ENCODE measurements around the gene EPN2.

The EPN2 gene

GRCh38 chr17:19332371-19333131 is 95.4 kb downstream of the EPN2 start:
- no peak for DNase-seq

DNA sequence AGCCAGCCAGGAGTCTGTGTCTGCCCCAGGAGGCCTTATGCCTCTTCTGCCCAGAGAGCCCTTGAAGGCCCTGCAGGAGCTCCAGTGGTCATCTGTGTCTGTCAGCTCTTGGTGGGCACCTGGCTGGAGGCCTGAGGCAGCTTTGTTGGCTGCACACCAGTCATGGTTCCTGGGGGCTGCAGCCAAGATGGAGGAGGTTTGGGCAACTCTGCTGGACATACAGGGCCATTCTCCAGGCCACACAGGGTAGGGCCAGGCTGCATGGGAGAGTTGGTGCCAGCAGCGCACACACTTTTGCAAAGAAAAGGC is 95.9 kb downstream of the EPN2 start:
- no peak for DNase-seq

GRCh38 chr17:19333736-19334290 is 96.6 kb downstream of the EPN2 start:
- no peak for DNase-seq

- no peak for DNase-seq
Observed at GRCh38 chr17:19334331-19334730, 97.2 kb downstream of the EPN2 start.

GRCh38 chr17:19335951-19336631 is 98.9 kb downstream of the EPN2 start:
- no peak for DNase-seq

- no peak for DNase-seq
Observed at GRCh38 chr17:19336938-19337711, 100.0 kb downstream of the EPN2 start.

DNA sequence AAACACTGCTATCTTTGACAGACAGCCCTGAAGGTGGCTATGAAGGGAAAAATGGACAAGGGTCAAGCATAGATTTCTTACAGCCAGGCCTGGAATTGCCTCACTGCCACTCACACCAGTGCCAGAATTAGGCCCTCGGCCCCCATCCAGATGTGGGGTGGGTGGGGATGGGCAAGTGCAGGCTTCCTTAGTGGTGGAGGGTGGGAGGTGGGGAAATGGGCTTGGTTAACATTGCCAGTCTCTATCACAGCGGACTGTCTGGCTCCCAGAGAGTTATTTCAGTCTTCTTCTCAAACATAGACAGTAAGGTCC is 100.5 kb downstream of the EPN2 start:
- DNase-seq, result no peak

DNA sequence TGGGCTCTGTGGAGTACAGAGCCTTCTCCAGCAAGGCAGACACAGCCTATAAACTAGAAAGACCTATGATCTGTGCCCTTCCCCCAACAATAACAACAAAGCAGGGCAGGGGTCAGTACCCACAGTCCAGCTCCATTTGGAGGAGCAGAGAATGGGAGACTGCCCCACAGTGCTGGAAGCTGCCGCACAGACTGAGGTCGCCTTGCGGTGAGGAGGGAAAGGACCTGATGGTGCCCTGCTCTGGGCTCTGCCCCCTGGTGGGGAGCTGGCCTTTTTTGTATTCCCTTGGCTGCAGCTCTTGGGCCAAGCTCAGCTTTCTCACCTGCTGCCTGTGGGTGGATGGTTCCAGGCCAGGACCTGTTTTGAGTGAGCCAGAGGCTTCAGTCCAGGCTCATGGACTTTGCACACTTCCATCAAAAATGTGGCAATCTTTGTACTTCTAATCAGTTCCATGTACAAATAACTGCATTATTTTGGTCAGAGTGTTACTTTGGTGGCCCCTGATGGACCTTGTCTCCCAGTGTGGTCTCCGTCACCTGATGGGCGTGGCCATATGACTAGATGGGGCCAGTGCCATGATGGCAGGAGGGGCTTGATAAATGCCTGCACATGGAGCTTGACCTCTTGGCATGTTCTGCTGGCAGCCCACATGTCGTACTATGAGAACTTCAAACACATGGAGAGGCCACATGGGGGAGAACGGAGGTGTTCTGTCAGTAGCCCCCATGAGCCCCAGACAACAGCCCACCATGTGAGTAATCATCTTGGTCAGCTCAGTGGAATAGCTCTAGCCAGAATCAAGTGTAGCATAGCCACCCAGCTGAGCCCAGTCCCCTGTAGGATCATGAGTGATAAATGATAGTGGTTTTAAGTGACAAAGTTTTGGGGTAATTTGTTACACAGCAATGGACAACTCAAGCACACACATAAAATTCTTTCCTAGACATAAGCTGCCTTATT is 101.1 kb downstream of the EPN2 start:
- no peak for DNase-seq

DNA sequence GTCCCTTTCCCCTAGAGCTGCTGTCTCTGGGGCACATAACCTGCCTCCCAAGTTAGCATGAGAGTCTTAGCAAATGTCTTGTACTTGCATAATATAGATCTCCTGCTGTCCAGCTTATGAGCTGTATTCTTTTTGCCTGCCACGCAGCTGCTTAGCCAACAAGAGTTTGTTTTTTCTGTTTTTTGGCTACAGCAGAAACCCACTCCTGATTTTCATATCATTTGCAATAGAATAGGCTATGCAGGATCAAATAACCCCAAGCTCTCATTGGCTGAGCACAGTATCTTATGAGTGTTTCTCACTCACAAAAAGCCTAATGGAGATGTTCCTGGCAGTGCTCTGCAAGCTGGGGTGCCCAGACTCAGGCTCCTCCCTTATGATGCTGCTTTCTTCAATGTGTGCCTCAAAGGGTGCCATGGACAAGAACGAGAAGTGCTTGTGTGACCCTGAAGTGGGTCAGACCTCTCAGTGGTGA is 102.2 kb downstream of the EPN2 start:
- no peak for DNase-seq

DNA sequence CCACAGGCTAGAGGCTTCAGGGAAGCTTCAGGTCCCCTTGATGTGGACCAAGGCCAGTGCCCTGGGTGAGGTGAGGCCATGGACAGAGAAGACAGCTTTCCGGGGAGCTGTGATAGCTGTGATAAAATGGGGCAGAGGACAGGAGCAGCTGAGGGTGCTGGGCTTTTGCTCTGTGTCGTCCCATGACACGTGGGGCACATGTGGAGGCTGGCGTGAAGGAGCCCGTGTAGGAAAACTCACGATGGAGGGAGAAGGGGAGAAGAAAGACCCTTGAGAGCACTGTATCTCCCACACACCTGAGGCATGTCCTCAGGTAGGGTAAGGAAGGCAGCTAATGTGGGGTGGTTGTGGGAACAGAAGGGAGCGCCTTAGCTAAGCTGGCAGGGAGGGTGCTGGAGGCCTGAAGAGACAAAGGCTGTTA is 104.1 kb downstream of the EPN2 start:
- DNase-seq, result no peak

DNA sequence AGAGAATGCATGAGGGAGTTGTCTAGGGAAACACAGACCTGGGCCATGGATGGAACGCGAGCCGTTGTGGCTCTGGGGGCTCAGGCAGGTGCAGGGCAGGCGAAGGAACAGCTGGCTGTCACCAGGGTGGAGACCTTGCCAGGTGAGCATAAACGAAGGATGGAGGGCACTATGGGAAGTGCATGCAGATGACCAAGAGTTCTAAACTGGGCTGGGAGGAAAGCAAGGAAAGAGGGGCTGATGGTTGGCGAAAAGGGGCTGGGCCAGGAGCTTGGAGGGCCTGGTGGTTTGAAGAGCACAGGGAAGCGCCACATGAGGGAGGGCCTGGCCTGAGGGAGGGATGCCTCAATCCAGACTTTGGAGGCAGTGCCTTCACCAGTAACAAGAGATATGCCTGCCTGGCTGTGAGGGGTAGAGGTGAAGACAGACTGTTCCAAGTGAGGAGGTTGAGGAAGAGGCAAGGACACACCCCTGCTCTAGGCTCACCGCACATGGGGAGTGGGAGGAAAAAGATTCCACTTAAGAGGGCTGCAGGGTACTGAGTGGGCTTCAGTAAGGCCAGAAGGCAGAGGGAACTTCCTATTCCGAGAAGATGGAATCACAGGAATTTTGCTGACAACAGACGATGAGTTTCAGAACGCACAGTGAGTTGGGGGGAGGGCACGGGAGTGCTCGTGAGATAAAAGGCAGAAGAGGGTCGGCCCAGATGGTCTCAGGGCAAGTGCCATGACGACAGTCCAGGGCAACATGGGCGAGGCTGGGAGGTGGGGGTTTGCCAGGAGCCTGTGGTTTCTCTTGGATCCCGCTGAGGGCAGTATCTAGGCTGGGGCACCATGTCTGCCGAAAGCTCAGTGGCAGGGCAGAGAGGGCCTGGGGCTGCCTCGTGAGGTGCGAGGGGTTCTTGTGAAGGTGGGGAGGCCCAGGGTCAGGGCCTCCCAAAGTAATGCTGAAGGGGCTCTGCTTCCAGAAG is 104.8 kb downstream of the EPN2 start:
- DNase-seq, result no peak

DNA sequence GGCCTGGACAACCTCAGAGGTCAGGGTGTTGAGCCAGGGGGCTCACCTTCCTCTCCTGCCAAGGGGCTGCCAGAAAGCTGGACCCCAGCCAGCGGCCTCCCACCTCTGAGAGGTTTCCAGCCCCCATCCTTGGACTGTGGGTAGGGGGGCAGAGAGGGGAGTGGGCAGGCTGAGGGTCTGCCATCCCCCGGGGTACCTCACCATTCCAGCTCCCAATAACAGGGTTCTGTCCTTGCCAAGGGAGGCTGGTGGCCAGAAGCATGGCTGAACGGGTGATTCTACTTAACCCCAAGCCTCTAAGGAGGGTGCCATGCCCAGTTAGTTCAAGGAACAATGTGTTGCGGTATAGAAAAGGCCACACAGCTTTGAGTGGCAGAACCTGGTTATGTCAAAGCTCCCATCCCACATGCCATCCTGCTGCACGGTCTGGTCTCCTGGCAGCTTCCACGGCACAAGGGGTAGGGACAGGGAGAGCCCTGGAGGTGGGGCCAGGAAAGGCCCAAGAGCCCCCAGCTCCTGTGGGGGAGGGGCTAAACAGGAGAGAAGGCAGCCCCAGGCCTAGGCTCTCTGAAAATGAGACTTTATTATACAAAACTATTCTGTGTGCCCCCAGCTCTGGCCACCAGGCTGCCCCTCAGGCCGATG is 105.6 kb downstream of the EPN2 start:
- DNase-seq, result no peak

GRCh38 chr17:19343256-19343630 is 106.1 kb downstream of the EPN2 start:
- no peak for DNase-seq

DNA sequence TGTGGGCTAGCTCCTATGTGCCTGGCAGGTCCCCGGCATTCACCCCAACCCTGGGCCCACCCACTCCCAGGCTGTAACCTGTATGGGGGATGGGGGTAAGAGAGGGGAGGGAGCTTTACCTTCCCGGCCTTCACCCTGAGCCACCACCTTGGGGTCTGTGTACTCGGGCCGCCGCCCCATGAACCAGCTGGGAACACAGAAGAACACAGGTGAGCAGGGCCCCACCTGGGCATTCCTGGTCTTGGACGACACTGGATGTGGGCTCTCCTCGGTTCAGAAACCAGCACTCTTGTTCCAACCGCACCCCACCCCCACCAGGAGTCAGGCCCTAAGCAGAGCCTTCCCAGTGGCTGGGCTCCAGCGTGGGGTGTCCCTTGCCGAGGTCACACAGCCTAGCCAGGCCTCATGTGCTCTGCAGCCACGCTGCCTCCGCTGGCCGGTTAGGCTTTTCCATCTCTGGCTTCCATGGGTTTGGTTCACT is 106.5 kb downstream of the EPN2 start:
- DNase-seq, result no peak

GRCh38 chr17:19344311-19345066 is 107.3 kb downstream of the EPN2 start:
- no peak for DNase-seq

DNA sequence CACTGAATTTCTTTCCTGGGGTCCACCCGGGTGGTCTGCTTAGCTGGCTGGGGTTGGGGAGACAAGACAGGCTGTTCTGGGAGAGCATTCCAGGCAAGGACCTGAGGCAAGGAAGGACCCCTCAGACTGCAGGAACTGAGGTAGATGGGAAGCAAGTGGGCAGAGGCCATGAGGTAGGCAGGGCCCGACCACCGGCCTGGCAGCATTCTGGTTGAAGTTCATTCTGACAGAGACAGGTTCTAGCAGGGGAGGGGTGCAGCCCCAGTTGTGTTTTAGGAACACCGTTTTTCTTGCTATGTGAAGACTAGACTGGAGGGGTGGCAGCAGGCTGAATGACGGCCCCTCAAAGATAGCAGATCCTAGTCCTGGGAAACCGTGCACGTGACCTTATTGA is 107.9 kb downstream of the EPN2 start:
- no peak for DNase-seq

DNA sequence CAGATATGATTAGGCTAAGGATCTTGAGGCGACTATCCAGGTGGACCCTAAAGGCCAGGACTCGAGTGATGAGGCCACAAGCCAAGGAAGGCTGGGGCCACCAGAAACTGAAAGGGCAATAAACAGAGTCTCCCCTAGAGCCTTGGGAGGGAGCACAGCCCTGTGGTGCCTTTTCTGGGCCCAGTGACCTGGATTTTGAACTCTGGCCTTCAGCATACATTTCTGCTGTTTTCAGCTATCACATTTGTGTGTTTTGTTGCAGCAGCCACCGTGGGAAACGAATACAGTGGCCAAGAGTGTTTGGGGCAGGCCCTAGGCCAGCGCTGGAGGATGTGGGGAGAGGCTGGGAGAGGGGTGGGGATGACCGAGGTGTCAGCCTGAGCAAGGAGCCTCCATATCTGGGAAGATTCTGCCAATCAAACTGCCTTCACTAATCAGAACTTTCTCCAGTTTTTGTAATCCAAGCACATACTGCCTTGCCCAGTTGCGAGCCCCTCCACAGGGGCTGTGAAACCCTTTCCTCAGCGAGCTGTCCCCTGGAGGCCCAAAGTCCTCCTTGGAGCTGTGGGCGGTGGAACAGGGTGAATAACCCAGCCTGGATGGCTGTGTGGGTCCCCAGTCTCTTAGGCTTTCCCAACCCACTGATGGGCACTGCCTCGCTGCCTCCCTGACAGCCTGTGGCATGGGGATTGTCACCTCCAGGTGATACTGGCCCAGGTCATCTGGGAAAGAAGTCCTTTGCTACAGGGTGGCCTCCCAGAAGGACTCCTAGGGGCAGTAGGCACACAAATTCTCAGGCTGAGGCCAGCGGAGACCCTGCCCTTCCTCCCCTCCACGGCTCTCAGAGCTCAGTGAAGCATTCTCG is 108.6 kb downstream of the EPN2 start:
- DNase-seq, result no peak

DNA sequence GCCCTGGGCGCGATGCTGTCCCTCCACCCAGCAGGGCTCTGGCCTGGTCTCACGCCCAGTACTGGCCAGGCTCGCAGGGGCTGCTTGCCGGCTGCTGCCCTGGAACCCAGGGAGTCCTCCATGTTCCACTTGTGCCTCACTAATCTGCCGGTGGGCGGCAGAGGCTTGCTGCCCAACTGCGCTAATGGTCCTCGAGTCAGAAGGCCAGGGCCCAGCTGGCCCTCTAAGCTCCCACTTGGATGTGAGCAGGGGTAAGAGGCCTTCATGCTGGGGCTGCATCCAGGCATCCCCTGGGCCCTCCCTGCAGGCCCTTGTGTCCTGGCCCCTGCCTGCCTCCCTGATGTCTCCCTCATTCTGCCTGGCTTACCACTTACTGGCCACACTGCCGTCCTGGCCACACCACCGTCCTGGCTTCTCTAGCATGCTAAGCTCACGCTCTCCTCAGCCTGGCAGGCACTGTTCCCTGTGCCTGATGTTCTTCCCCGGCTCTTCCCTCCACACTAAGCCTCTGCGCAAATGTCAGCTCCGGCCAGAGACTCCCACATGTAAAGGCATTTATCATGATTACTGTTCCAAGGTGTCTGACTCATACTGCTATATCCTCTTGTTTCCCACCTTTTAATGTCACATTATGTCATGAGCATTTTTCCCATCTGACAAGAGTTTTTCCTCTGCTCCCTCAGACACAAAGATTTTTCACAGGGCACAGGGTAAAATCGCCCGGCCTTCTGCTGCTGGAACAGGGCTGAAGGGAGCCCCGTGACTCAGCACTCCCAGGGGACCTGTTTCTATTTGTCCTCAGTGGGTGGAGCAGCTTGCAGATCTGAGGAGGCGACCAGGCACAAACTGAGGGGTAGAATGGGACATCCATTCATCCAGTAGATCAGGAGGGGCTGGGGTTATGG is 109.4 kb downstream of the EPN2 start:
- DNase-seq, result no peak

Data from NCI-H446 treated with DMSO at 0.1 percent for 48 hours (cell line).